ENCODE data around the gene ESPNL.

DNA sequence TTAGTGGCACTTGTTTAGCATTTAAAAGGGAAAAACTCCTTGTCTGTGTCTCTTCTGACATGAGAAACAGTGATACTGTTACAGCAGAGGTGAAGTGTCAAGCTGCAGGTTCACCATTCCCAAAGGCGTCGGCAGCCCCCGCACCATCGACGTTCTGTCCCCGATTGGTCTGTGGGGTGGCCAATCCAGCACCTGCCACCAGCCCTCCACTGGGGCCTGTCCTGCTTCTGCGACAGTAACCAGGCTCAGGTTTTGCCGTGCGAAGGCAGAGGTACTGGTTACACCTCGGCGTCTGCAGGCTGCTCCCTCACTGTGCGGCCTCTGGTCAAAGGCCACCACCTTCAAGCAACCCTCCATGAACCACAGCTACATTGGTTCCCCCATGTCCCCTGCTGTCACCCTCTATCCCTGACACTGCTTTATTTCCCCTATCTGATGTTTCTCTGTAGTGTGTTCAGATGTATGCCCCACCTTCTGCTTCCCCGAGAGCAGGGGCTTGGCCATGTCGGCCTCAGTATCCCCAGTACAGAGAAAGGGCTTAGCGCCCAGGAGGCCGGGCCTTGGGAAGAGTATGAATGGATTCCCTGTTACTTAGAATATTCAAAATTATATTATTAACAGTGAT is 8.6 kb upstream of the ESPNL start:
- no peak for TF ChIP-seq YY1 (IDR thresholded peaks at IDR 0.05; ENCODE audit: insufficient read depth, insufficient read length)
- no peak for TF ChIP-seq ZNF274 (IDR thresholded peaks at IDR 0.05; ENCODE audit: low read depth, low read length)
- no peak for TF ChIP-seq SUZ12 (IDR thresholded peaks at IDR 0.05; ENCODE audit: extremely low read depth, insufficient read depth, insufficient read length)

Measured in NT2/D1 (cell line).